HEK293T (cell line): Measurements from ENCODE around the gene MERTK.

Experiments used
- ELF4 ChIP-seq: fragments of 450-650 bp; IDR thresholded peaks from 2 replicates; pipeline ENCODE4 v1.6.1; 2017; ENCODE audit warnings: antibody characterized with exemption
- FOXK2 ChIP-seq: fragments of 450-650 bp; IDR thresholded peaks from 2 replicates; pipeline ENCODE4 v1.6.1; 2016; ENCODE audit warnings: mild to moderate bottlenecking
- HDGF ChIP-seq: fragments of 450-650 bp; IDR thresholded peaks from 2 replicates; pipeline ENCODE4 v1.6.1; 2017; ENCODE audit warnings: antibody characterized with exemption, borderline replicate concordance
- LEF1 ChIP-seq: fragments of 450-650 bp; IDR thresholded peaks from 2 replicates; pipeline ENCODE4 v1.6.1; 2017; ENCODE audit warnings: mild to moderate bottlenecking, borderline replicate concordance
- SUZ12 ChIP-seq: fragments of 450-650 bp; IDR thresholded peaks from 2 replicates; pipeline ENCODE4 v1.6.1; 2016; ENCODE audit warnings: mild to moderate bottlenecking

- no peak for TF ChIP-seq LEF1
- TF ChIP-seq ELF4: no peak
- no peak for TF ChIP-seq FOXK2
- no peak for TF ChIP-seq SUZ12
- TF ChIP-seq HDGF: no peak
These were observed 92.4 kb downstream of the MERTK start for GRCh38 chr2:111990856-111991255.
